ENCODE results near the gene HMGCS2.

Gene HMGCS2

DNA sequence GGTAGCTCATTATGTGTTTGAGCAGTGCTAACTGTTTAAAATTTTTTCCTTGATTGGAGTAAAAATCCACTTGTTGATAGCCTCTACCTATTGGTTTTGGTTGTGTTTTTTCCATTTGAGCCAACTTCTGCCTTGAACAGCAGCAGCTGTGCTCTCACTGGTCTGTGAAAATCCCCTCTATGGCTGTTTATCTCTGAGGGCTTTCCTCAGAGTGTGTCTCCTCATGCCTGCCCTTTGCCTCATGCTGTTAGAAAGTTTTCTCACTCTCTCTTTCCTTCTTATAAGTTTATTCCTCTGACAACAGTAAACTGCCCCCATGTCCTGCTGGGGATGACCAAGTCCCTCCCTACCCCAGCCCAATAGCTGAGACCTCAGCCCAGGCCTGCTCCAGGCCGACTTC, 28.5 kb upstream of the HMGCS2 start:
- no peak overlapping the region for H4K8ac ChIP-seq (ENCODE audit: low read length)
- H3K4me2 ChIP-seq (ENCODE audit: low read length, poor library complexity, severe bottlenecking): no peak overlapping the region
- H2BK15ac ChIP-seq (ENCODE audit: low read depth, poor library complexity, severe bottlenecking): no peak overlapping the region
- no peak overlapping the region for H3K14ac ChIP-seq (ENCODE audit: low read length in 2 of 2)
- DNase-seq: no peak
- no peaks in the 10 kb centered on the region for H3K9me3 ChIP-seq (ENCODE audit: control insufficient read depth, low read length)
- no peak overlapping the region for H3K18ac ChIP-seq (ENCODE audit: low read depth in 1 of 2, low read length in 2 of 2)
- H3K27ac ChIP-seq (ENCODE audit: low read length, poor library complexity, severe bottlenecking): no peak overlapping the region
- no peaks in the 10 kb centered on the region for H3K4me1 ChIP-seq (ENCODE audit: control insufficient read depth, insufficient read depth, low read depth, low read length)
- H3K4me3 ChIP-seq (ENCODE audit: insufficient read depth in 1 of 2, low read depth in 1 of 2, low read length in 2 of 2): no peak overlapping the region
- H4K91ac ChIP-seq (ENCODE audit: low read length): no peak overlapping the region
- H3K4ac ChIP-seq (ENCODE audit: low read depth in 1 of 2, low read length in 2 of 2): no peak overlapping the region
- H3K23ac ChIP-seq (ENCODE audit: low read length in 2 of 2): no peak overlapping the region
- 70% methylated on average over 1 of the region's 1 CpG for WGBS
- no peak overlapping the region for H2AK5ac ChIP-seq (ENCODE audit: low read length, severe bottlenecking)
- H2AFZ ChIP-seq (ENCODE audit: low read depth, low read length): no peak overlapping the region
- H2BK5ac ChIP-seq (ENCODE audit: low read depth, low read length, poor library complexity, severe bottlenecking): no peak overlapping the region
- no peak overlapping the region for H2BK12ac ChIP-seq (ENCODE audit: low read length in 2 of 2)
- no peak overlapping the region for H2BK120ac ChIP-seq (ENCODE audit: low read depth, low read length)
- no peaks in the 10 kb centered on the region for H3K79me1 ChIP-seq (replicated peaks; ENCODE audit: low read length, poor library complexity, severe bottlenecking)
- no peaks in the 10 kb centered on the region for H3K27me3 ChIP-seq (ENCODE audit: control insufficient read depth in 1 of 2, insufficient read depth in 1 of 2, low read length in 2 of 2)
- no peak overlapping the region for H3K9ac ChIP-seq (ENCODE audit: low read length)
- no peaks in the 10 kb centered on the region for H3K36me3 ChIP-seq (ENCODE audit: control insufficient read depth in 1 of 2, insufficient read depth in 2 of 2, low read depth in 1 of 2, low read length in 2 of 2)

DNA sequence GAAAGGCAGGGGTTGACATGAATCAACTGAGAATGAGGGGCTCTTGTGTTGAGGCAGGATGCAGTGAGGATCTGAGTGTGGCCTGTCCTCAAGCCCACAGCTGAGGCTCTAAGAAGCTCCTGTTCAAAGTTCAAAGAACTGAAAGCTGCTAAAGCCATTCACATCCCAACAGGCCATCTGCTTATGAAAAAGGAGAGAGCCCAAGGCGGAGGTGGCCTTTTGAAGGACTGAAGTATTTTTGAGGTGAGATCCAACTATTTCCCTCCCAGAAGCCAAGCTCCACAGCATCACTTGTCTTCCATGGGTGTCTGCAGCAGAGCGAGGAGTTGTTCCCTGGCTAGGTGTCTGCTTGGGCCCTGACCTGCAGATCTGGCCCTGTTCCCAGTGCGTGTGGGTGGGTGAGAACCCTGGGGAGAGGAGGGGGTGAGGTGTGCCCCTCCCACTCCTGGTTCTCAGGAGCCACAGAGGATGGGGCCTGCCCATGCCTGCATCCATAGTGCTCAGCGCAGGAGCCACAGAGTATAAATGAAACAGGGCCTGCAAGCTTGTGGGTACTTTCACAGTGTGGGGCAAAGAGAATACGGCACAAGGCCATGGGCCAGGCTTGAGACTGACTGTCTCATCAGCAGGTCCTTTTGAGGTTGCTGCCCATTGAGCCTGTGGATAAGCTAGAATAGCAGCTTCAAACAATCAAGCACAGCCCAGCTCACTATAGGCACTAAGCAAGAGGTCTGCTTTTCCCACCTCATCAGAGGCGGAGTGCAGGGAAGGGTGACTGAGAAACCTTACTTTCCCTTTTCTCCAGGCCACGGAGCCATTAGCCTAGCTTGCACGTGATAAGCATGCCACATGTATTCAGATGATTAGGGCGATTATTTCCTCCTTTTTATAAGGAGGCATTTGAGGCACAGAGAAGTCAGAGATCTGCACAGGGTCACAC, 26.8 kb upstream of the HMGCS2 start:
- Histone ChIP-seq H2BK120ac (ENCODE audit: low read depth, low read length) (no peak overlapping the region), H3K36me3 (ENCODE audit: control insufficient read depth in 1 of 2, insufficient read depth in 2 of 2, low read depth in 1 of 2, low read length in 2 of 2) (no peaks in the 10 kb centered on the region), H3K9ac (ENCODE audit: low read length) (no peak overlapping the region), H3K79me1 (replicated peaks; ENCODE audit: low read length, poor library complexity, severe bottlenecking) (no peaks in the 10 kb centered on the region), H3K4me2 (ENCODE audit: low read length, poor library complexity, severe bottlenecking) (no peak overlapping the region), H2BK15ac (ENCODE audit: low read depth, poor library complexity, severe bottlenecking) (no peak overlapping the region), H3K4ac (ENCODE audit: low read depth in 1 of 2, low read length in 2 of 2) (no peak overlapping the region), H2AFZ (ENCODE audit: low read depth, low read length) (no peak overlapping the region), H3K4me1 (ENCODE audit: control insufficient read depth, insufficient read depth, low read depth, low read length) (no peaks in the 10 kb centered on the region), H4K91ac (ENCODE audit: low read length) (no peak overlapping the region), H2BK5ac (ENCODE audit: low read depth, low read length, poor library complexity, severe bottlenecking) (no peak overlapping the region), H3K27ac (ENCODE audit: low read length, poor library complexity, severe bottlenecking) (no peak overlapping the region), H3K14ac (ENCODE audit: low read length in 2 of 2) (no peak overlapping the region), H3K27me3 (ENCODE audit: control insufficient read depth in 1 of 2, insufficient read depth in 1 of 2, low read length in 2 of 2) (no peaks in the 10 kb centered on the region), H3K18ac (ENCODE audit: low read depth in 1 of 2, low read length in 2 of 2) (peak overlapping the region in 1 of 2 experiments; percentile 9), H2AK5ac (ENCODE audit: low read length, severe bottlenecking) (no peak overlapping the region), H2BK12ac (ENCODE audit: low read length in 2 of 2) (no peak overlapping the region), H3K9me3 (ENCODE audit: control insufficient read depth, low read length) (no peaks in the 10 kb centered on the region), H3K23ac (ENCODE audit: low read length in 2 of 2) (no peak overlapping the region), H3K4me3 (ENCODE audit: insufficient read depth in 1 of 2, low read depth in 1 of 2, low read length in 2 of 2) (no peak overlapping the region), H4K8ac (ENCODE audit: low read length) (no peak overlapping the region)
- WGBS: 88% methylated on average over 8 of the region's 9 CpGs
- DNase-seq: no peak

DNA sequence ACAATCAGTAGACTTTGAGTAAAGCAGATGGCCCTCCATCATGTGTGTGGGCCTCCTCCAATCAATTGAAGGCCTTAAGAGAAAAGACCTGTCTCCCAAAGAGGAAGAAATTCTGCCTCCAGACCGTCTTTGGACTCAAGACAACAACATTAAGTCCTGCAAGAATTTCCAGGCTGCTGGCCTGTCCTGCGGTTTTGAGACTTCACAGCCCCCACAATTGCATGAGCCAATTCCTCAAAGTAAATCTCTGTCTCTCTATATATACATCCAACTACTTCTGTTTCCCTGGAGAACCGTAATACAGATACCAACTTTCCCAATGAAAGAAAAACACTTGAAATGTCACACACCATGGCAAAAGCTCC, 26.2 kb upstream of the HMGCS2 start:
- Histone ChIP-seq H3K27ac (ENCODE audit: low read length, poor library complexity, severe bottlenecking) (no peak overlapping the region), H3K27me3 (ENCODE audit: control insufficient read depth in 1 of 2, insufficient read depth in 1 of 2, low read length in 2 of 2) (no peaks in the 10 kb centered on the region), H3K4me1 (ENCODE audit: control insufficient read depth, insufficient read depth, low read depth, low read length) (no peaks in the 10 kb centered on the region), H3K14ac (ENCODE audit: low read length in 2 of 2) (no peak overlapping the region), H4K91ac (ENCODE audit: low read length) (no peak overlapping the region), H3K79me1 (replicated peaks; ENCODE audit: low read length, poor library complexity, severe bottlenecking) (no peaks in the 10 kb centered on the region), H2BK12ac (ENCODE audit: low read length in 2 of 2) (no peak overlapping the region), H3K36me3 (ENCODE audit: control insufficient read depth in 1 of 2, insufficient read depth in 2 of 2, low read depth in 1 of 2, low read length in 2 of 2) (no peaks in the 10 kb centered on the region), H2BK5ac (ENCODE audit: low read depth, low read length, poor library complexity, severe bottlenecking) (no peak overlapping the region), H2BK120ac (ENCODE audit: low read depth, low read length) (no peak overlapping the region), H3K4me3 (ENCODE audit: insufficient read depth in 1 of 2, low read depth in 1 of 2, low read length in 2 of 2) (no peak overlapping the region), H2BK15ac (ENCODE audit: low read depth, poor library complexity, severe bottlenecking) (no peak overlapping the region), H3K4ac (ENCODE audit: low read depth in 1 of 2, low read length in 2 of 2) (no peak overlapping the region), H2AFZ (ENCODE audit: low read depth, low read length) (no peak overlapping the region), H3K9me3 (ENCODE audit: control insufficient read depth, low read length) (no peaks in the 10 kb centered on the region), H3K9ac (ENCODE audit: low read length) (no peak overlapping the region), H3K23ac (ENCODE audit: low read length in 2 of 2) (no peak overlapping the region), H3K18ac (ENCODE audit: low read depth in 1 of 2, low read length in 2 of 2) (no peak overlapping the region), H2AK5ac (ENCODE audit: low read length, severe bottlenecking) (no peak overlapping the region), H3K4me2 (ENCODE audit: low read length, poor library complexity, severe bottlenecking) (no peak overlapping the region), H4K8ac (ENCODE audit: low read length) (no peak overlapping the region)
- 16% methylated on average over 3 of the region's 3 CpGs for WGBS
- DNase-seq: peak; percentile 88

DNA sequence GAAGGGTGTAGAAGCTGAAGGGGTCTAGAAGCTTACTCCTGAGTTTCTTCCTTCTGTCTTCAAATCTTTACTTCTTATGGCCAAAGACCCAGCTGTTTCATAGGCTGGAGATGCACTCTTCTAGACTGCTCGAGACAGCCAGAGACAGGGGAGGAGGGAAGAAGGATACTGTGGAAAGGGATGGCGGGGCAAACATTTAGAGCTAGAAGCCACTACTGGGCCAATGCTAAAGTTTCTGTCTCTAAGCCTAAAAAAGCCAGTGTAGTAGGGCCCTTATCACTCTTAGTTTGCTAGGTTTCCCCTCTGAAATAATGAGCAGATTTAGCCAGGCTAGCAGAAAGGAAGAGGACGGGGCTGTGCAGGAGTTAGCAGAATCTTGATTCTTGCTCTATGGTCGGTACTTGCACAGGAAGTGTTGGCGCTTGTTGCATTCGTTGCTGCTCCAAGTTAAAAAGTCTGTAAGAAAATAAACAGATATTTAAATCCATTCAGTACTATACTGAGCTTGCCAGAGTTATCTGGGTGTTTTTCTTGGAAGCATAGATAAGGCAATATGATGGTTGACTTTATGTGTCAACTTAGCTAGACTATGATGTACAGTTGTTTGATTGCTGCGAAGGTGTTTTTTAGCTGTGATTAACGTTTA, 25.6 kb upstream of the HMGCS2 start:
- Histone ChIP-seq H3K14ac (ENCODE audit: low read length in 2 of 2) (no peak overlapping the region), H3K4me3 (ENCODE audit: insufficient read depth in 1 of 2, low read depth in 1 of 2, low read length in 2 of 2) (no peak overlapping the region), H4K91ac (ENCODE audit: low read length) (no peak overlapping the region), H3K4me2 (ENCODE audit: low read length, poor library complexity, severe bottlenecking) (no peak overlapping the region), H3K18ac (ENCODE audit: low read depth in 1 of 2, low read length in 2 of 2) (peak overlapping the region in 1 of 2 experiments; percentile 46), H2BK120ac (ENCODE audit: low read depth, low read length) (no peak overlapping the region), H2AK5ac (ENCODE audit: low read length, severe bottlenecking) (no peak overlapping the region), H3K9ac (ENCODE audit: low read length) (no peak overlapping the region), H3K27ac (ENCODE audit: low read length, poor library complexity, severe bottlenecking) (no peak overlapping the region), H3K9me3 (ENCODE audit: control insufficient read depth, low read length) (no peaks in the 10 kb centered on the region), H2BK5ac (ENCODE audit: low read depth, low read length, poor library complexity, severe bottlenecking) (no peak overlapping the region), H3K4me1 (ENCODE audit: control insufficient read depth, insufficient read depth, low read depth, low read length) (no peaks in the 10 kb centered on the region), H3K23ac (ENCODE audit: low read length in 2 of 2) (no peak overlapping the region), H3K27me3 (ENCODE audit: control insufficient read depth in 1 of 2, insufficient read depth in 1 of 2, low read length in 2 of 2) (no peaks in the 10 kb centered on the region), H2BK12ac (ENCODE audit: low read length in 2 of 2) (no peak overlapping the region), H3K79me1 (replicated peaks; ENCODE audit: low read length, poor library complexity, severe bottlenecking) (no peaks in the 10 kb centered on the region), H3K36me3 (ENCODE audit: control insufficient read depth in 1 of 2, insufficient read depth in 2 of 2, low read depth in 1 of 2, low read length in 2 of 2) (no peaks in the 10 kb centered on the region), H2BK15ac (ENCODE audit: low read depth, poor library complexity, severe bottlenecking) (no peak overlapping the region), H2AFZ (ENCODE audit: low read depth, low read length) (no peak overlapping the region), H3K4ac (ENCODE audit: low read depth in 1 of 2, low read length in 2 of 2) (no peak overlapping the region), H4K8ac (ENCODE audit: low read length) (no peak overlapping the region)
- WGBS: 76% methylated on average over 5 of the region's 8 CpGs
- no peak for DNase-seq
